H7 (cell line): ENCODE measurements around the gene ZNF81. TPM values are rescaled to one million over a fixed set of nuclear protein-coding genes. Genes with fewer than 3 reads are reported as not detected.
"Not testable (repeated sequence)": the region's sequence is repeated elsewhere in the genome, so short reads cannot be mapped to it uniquely, and the experiment has no call there.

ENCODE experiments used
- DNase-seq: peaks from one replicate; pipeline ENCODE4 v3.0.0; 2012
- H3K27me3 ChIP-seq: 2 replicates; pipeline ENCODE4 v1.6.0; 2011; ENCODE audit warnings: mild to moderate bottlenecking, low read length; ENCODE audit not compliant: control insufficient read depth, insufficient read depth
- H3K36me3 ChIP-seq: replicated peaks from 2 replicates; pipeline ENCODE4 v1.5.1; 2011; ENCODE audit warnings: low read length; ENCODE audit not compliant: control insufficient read depth, insufficient read depth
- H3K4me3 ChIP-seq: 2 replicates; pipeline ENCODE4 v1.5.1; 2011; ENCODE audit warnings: low read depth, mild to moderate bottlenecking, control low read depth, low read length, moderate library complexity; ENCODE audit not compliant: insufficient read depth
- total RNA-seq: library from RNA; depleted of rRNA; stranded (reverse); fragments of >200 nt; shearing (Covaris generic); gene quantifications from 2 replicates; pipeline ENCODE4 v1.2.3, GENCODE V29; 2014; rRNA removed

ZNF81 gene
- total RNA-seq, 1 experiment from 2014 or later, result 3.7 TPM

DNA sequence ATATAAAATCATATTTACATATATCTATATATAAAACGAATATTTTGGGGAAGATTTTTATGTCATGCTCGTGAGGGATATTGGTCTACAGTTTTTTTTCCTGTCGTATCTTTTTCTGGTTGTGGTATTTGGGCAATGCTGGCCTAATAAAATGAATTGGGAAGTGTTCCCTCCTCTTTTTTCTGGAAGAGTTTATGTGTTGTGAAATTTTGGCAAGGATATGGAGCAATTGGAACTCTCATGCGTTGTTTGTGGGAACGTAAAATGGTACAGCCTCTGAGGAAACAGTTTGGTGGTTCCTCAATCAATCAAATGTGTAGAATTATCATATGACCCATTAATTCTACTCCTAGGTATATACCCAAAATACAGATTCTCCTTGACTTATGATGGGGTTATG lies 97.2 kb downstream of the ZNF81 start:
- Histone ChIP-seq H3K27me3 (no peaks in the 10 kb centered on the region), H3K4me3 (no peak overlapping the region), H3K36me3 (no peaks in the 10 kb centered on the region)
- no peak for DNase-seq

DNA sequence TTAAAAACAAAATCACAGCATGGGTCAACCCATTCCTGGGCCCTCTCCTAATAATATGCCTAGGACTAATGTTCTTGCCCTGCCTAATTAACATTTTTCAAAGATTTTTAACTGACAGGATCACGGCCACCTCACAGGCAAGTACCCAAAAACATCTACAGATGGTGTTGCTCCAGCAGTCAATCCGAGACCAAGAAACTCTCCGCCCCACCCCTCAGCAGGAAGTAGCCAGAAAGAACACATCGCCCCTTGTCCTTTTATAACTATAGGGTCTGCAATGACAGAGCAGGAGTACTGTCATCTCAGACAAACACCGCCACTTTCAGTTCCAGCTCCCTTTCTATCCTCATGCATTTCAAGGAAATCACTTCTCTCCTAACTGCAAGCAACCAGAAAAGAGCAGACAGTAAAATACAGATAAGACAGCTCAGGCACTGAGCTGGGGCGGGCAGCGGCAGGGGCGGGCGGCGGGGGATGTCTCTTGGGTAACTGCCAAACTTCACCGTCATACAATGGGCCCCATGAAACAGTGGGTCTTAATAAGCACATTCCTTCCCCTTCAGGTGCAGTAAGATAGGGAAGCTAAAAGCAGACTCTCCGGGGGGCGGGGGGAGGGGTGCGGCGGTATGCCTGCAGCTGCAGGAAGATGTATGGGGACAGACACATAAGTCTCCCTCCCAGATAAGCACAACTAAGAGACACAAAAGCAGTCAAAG lies 99.7 kb downstream of the ZNF81 start:
- no peaks in the 10 kb centered on the region for H3K36me3 ChIP-seq
- H3K27me3 ChIP-seq, result no peaks in the 10 kb centered on the region
- H3K4me3 ChIP-seq, result no peak overlapping the region
- peak; percentile 32 for DNase-seq

DNA sequence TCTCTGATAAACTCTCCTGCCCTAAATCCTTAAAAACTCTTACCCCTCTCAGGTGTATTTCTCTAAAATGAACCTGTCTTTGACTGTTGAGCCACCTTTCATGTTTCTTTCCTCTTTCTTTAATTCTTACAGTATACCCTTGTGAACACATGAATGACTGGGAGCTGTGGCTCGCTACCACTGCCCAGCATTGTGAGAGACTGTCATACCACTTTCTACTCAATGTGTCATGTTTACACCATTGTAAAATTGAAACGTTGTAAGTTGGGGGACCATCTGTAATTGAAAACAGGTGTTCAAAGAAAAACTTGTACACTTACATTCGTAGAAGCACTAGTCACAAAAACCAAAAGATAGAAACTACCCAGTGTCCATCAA lies 100.2 kb downstream of the ZNF81 start:
- Histone ChIP-seq H3K27me3 (no peaks in the 10 kb centered on the region), H3K36me3 (no peaks in the 10 kb centered on the region), H3K4me3 (no peak overlapping the region)
- no peak for DNase-seq

DNA sequence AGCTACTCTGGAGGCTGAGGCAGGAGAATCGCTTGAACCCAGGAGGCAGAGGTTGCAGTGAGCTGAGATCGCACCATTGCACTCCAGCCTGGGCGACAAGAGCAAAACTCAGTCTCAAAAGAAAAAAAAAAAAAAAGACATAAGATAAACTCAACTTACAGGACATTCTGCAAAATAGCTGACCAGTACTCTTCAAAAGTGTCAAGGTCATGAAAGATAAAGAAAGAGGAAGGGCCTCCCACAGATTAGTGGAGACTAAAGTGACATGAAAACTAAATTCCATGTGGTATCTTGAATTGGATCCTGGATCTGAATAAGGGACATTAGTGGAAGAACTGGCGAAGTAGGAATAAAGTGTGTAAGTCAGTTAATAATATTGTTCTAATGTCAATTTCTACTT lies 103.7 kb downstream of the ZNF81 start:
- no peak for DNase-seq
- Histone ChIP-seq H3K36me3 (no peaks in the 10 kb centered on the region), H3K27me3 (no peaks in the 10 kb centered on the region), H3K4me3 (no peak overlapping the region)

DNA sequence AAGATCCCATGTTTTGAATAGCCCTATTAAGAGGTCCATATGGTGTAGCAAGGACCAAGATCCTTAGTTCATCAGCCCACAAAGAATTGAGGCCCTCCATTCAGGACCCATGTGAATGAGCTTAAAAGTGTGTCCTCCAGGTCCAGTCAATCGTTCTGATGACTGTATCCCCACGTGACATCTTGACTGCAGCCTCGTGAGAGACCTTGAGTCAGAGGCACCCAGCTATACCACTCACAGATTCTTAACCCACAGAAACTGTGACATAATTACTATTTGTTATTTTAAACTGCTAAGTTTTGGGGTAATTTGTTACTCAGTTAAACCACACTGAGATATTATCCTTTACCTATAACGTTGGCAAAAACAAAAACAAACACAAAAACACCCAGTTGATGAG lies 104.7 kb downstream of the ZNF81 start:
- no peaks in the 10 kb centered on the region for H3K36me3 ChIP-seq
- no peaks in the 10 kb centered on the region for H3K27me3 ChIP-seq

DNA sequence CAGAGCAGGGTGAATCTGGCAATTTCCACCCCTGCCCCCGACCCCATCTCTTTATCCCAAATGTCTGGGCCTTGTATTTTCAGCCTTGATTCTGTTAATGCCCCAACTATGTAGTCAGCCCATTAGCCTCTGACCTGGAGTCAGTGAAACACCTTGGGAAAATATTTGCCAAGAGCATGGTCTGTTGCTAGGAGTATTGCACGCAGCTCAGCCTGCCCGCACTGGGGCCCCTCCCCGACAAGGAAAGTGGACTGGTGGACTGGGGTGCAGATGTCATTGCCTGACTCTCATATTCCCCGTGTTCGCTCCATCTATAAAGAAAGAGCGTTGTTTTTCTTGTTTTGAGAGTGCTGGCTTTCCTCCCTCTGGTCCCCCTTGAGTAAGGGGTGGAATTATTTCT lies 118.6 kb downstream of the ZNF81 start:
- not testable (repeated sequence) for DNase-seq, H3K4me3 ChIP-seq, H3K27me3 ChIP-seq

More for the DNA sequence above, 104.7 kb downstream of the ZNF81 start:
- H3K4me3 ChIP-seq, result no peak overlapping the region
- DNase-seq, result no peak

DNA sequence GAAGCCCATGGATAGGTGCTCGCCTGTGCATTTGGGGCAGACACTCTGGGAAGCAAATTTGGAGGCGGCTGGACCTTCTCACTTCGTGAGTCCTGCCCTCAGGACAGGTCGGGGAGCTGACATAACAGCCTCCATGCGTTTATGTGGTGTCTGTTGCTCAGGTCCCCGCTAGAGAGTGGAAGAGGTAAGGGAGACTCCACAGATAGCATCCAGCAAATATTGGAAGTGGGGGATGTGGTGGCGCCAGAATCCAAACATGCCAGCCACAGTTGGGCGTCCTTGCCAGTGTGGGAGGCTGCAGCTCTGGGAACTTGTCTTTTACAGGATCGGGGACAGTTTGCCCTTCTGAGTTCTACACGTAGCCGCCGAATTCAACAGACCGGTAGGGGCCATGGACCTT lies 119.3 kb downstream of the ZNF81 start:
- DNase-seq, result no peak
- Histone ChIP-seq H3K36me3 (no peaks in the 10 kb centered on the region), H3K27me3 (no peaks in the 10 kb centered on the region), H3K4me3 (no peak overlapping the region)

More for the DNA sequence above, 118.6 kb downstream of the ZNF81 start:
- not testable (repeated sequence) for H3K36me3 ChIP-seq

DNA sequence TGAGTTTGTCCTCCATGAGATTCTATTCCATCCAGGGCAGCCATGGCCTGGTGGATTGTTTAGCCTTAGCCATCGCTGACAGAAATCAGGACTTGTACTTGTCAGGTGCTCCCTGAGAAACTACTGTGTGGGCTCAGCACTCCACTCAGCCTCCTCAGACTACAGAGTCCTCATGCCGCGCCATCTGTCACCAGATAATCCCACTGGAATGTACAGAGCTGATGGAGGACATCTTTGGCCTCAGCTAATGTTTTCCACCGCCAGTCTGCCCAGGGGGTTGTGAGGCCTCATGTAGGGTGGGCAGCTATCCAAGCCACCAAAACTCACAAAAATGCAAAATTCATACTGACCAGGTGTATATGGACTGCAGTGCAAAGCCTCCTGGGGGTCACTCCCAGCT lies 121.5 kb downstream of the ZNF81 start:
- H3K4me3 ChIP-seq, DNase-seq, H3K27me3 ChIP-seq, H3K36me3 ChIP-seq: not testable (repeated sequence)

DNA sequence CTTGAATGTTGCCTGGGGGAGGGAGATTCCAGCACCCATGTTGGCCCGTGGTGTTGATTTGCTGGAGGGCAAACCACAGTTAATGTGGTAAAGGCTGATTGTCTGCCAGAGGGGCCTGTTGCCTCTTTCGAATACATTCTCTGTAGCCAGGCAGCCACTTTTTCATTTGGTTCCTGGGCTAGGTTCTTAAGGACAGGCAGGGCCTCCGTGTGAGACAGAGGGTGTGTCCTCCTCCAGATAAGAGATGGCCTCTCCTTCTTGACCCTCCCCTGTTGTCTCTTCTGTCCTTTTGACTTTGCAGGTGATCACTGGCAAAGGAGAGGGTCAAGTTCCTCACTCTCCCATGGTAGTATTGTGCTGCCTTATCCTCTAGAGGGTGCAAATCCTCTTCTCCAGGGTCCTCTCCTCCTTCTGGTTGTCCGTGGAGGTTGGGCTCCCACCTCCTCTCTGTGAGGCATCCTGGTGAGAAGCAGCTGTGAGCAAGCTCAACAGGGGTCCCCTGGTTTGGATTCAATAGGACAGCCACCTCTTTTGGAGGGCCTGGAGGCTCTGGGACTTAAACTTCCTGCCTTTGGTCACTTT lies 122.2 kb downstream of the ZNF81 start:
- peak; percentile 25 for DNase-seq
- Histone ChIP-seq H3K27me3 (no peaks in the 10 kb centered on the region), H3K36me3 (no peaks in the 10 kb centered on the region), H3K4me3 (no peak overlapping the region)

DNA sequence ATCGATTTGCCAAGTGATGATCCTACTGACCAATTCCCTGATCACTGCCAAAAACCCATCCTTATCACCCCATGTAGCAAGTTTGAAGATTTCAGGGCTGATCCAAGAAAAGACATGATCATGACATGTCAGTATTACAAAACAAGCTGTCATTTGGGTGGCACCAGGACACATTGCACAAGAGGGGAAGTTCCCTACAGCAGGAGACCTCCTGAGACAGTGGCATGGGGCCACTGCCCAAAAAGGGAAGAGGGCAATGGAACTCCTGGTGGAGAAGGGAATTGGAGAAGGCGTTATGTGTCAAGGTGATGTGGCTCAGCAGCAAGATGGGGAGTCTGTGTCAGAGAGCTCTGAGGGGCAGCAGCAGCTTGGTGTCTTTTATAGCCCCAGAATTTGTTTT lies 123.7 kb downstream of the ZNF81 start:
- no peak for DNase-seq

DNA sequence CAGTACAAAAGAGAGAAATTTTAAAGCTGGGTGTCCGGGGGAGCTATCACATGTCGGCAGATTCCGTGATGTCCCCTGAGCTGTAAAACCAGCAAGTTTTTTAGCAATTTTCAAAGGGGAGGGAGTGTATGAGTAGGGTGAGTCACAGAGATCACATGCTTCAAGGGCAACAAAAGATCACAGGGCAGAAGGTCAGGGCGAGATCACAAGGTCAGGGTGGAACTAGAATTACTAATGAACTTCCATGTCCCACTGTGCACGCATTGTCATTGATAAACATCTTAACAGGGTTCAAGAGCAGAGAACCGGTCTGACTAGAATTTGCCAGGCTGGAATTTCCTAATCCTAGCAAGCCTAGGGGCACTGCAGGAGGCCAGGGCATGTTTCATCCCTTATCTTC lies 125.1 kb downstream of the ZNF81 start:
- not testable (repeated sequence) for H3K36me3 ChIP-seq, H3K27me3 ChIP-seq, DNase-seq, H3K4me3 ChIP-seq

More for the DNA sequence above, 123.7 kb downstream of the ZNF81 start:
- H3K4me3 ChIP-seq, result no peak overlapping the region
- H3K27me3 ChIP-seq, result no peaks in the 10 kb centered on the region
- H3K36me3 ChIP-seq, result no peaks in the 10 kb centered on the region

DNA sequence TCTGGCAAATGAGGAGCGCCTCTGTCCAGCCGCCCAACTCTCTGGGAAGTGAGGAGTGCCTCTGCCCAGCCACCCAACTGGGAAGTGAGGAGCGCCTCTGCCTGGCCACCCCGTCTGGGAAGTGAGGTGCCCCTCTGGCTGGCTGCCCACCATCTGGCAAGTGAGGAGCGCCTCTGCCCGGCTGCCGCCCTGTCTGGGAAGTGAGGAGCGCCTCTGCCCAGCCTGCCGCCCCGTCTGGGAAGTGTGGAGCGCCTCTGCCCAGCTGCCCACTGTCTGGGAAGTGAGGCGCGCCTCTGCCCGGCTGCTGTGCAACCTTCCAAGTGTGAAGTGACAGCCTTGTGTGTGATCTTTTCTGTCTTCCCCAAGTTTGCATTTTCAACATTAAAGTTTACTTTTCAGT lies 128.8 kb downstream of the ZNF81 start:
- not testable (repeated sequence) for H3K27me3 ChIP-seq, H3K4me3 ChIP-seq, H3K36me3 ChIP-seq, DNase-seq

Other genes with a start within 250 kb of the ZNF81 start
- gene SYN1, start 217.0 kb upstream of the ZNF81 start, total RNA-seq, result 0.81 and 2.1 TPM in 2 replicates
- 5.5 and 6.0 TPM in 2 replicates for gene CFP, start 207.0 kb upstream of the ZNF81 start, total RNA-seq
- 32.7 and 33.8 TPM in 2 replicates for gene ELK1, start 186.3 kb upstream of the ZNF81 start, total RNA-seq
- 87.5 and 93.7 TPM in 2 replicates for gene UXT, start 177.7 kb upstream of the ZNF81 start, total RNA-seq
- gene ZNF182, start 167.1 kb downstream of the ZNF81 start, total RNA-seq, result 3.5 and 9.1 TPM in 2 replicates
- not detected in 2 replicates for gene SPACA5, start 170.1 kb downstream of the ZNF81 start, total RNA-seq
- gene ZNF630, start 234.7 kb downstream of the ZNF81 start, total RNA-seq, result 1.0 and 1.4 TPM in 2 replicates